ENCODE data around the gene CTSE. TPM values are rescaled to one million over a fixed set of nuclear protein-coding genes. Genes with fewer than 3 reads are reported as not detected.

The CTSE gene
- total and polyA plus RNA-seq, 2 of the 4 experiments (the other 2 are of a cell fraction), result not detected

GRCh38 chr1:205979301-205979700, 44.4 kb downstream of the CTSE start:
- intact Hi-C loops (cut with micrococcal nuclease), result loop anchor here (10.0 kb wide), 1 partner anchor 384 kb away; no protein-coding TSS in a partner anchor
- Histone ChIP-seq H3K4me2 (ENCODE audit: low read depth, low read length) (no peak overlapping the region), H2AFZ (replicated peaks; ENCODE audit: low read length, poor library complexity) (no peak overlapping the region), H3K27ac (ENCODE audit: insufficient read depth, low read length) (no peak overlapping the region), H4K8ac (ENCODE audit: low read depth in 2 of 2, low read length in 2 of 2) (no peak overlapping the region), H3K9me1 (ENCODE audit: insufficient read depth, low read length) (peaks cover 10% of the 10 kb centered on the region), H4K5ac (ENCODE audit: low read depth, low read length) (no peak overlapping the region), H2AK9ac (replicated peaks; ENCODE audit: low read depth, low read length, poor library complexity) (no peak overlapping the region), H3K9ac (ENCODE audit: low read depth, low read length) (no peak overlapping the region), H3K27me3 (ENCODE audit: control insufficient read depth, insufficient read depth, low read length) (no peaks in the 10 kb centered on the region), H3K14ac (replicated peaks; ENCODE audit: low read depth, low read length) (no peak overlapping the region), H3K4ac (ENCODE audit: low read depth, low read length) (no peak overlapping the region), H2BK120ac (ENCODE audit: low read depth, low read length) (no peak overlapping the region), H3K4me1 (ENCODE audit: control insufficient read depth, insufficient read depth, low read length) (no peaks in the 10 kb centered on the region), H2BK5ac (ENCODE audit: low read depth, low read length, poor library complexity, severe bottlenecking) (no peak overlapping the region), H3K79me1 (ENCODE audit: low read depth in 1 of 2, low read length in 2 of 2) (no peaks in the 10 kb centered on the region), H2BK20ac (ENCODE audit: low read depth, low read length) (no peak overlapping the region), H3K18ac (ENCODE audit: low read depth, low read length) (no peak overlapping the region), H3K56ac (ENCODE audit: extremely low read depth, insufficient read depth, low read length) (no peak overlapping the region), H4K91ac (ENCODE audit: insufficient read depth, low read depth, low read length) (no peak overlapping the region), H3K36me3 (ENCODE audit: control insufficient read depth, insufficient read depth, low read length) (no peaks in the 10 kb centered on the region), H2BK15ac (ENCODE audit: low read depth, low read length) (no peak overlapping the region), H3K23ac (ENCODE audit: low read depth, low read length) (no peak overlapping the region), H2AK5ac (ENCODE audit: low read depth, low read length) (no peak overlapping the region), H3K9me3 (ENCODE audit: control insufficient read depth, insufficient read depth, low read length) (no peaks in the 10 kb centered on the region), H3K4me3 (ENCODE audit: insufficient read depth, low read depth, low read length) (no peak overlapping the region), H4K20me1 (ENCODE audit: insufficient read depth, low read length) (no peaks in the 10 kb centered on the region; the same call in 1 of the 2 replicates)
- WGBS, 2 experiments (ENCODE audit: extremely low coverage in 2 of 2, insufficient read length in 1 of 2), result 80% methylated on average over 1 of the region's 6 CpGs; no CpG with 5 or more reads in 1 of the 2 experiments
- BruUV-seq (replicated peaks), result no TSS peak
- ChIA-PET POLR2A (ENCODE audit: unreplicated experiment) (no interaction called here), CTCF (interaction anchor here (1.0 to 2.5 kb wide), 2 partner anchors 124 to 320 kb away, joined by 8 to 20 read pairs; no protein-coding TSS in a partner anchor)
- DNase-seq (no peak), ATAC-seq (ENCODE audit: low read depth) (no peak)
- no peak for TF ChIP-seq MXI1 (IDR thresholded peaks at IDR 0.05; ENCODE audit: borderline replicate concordance, low read depth, low read length)
- no peak for TF ChIP-seq CHD1 (IDR thresholded peaks at IDR 0.05; ENCODE audit: low read depth, low read length)
- no peak for TF ChIP-seq SMC3 (IDR thresholded peaks at IDR 0.05; ENCODE audit: low read depth, low read length)
- TF ChIP-seq RCOR1 (IDR thresholded peaks at IDR 0.05; ENCODE audit: insufficient replicate concordance, low read length), result no peak
- TF ChIP-seq CEBPB (IDR thresholded peaks at IDR 0.05; ENCODE audit: low read depth, low read length), result no peak
- TF ChIP-seq CTCF (conservative IDR thresholded peaks at IDR 0.05; ENCODE audit: low read depth, low read length), result no peak
- no peak for TF ChIP-seq NFE2L2 (IDR thresholded peaks at IDR 0.05; ENCODE audit: low read depth, low read length)
- TF ChIP-seq BHLHE40 (IDR thresholded peaks at IDR 0.05; ENCODE audit: low read depth, low read length), result no peak
- no peak for TF ChIP-seq RAD21 (IDR thresholded peaks at IDR 0.05; ENCODE audit: low read length)
- TF ChIP-seq MAFK (IDR thresholded peaks at IDR 0.05; ENCODE audit: low read depth, low read length), result no peak
- no peak for TF ChIP-seq ELK1 (IDR thresholded peaks at IDR 0.05; ENCODE audit: borderline replicate concordance, low read depth, low read length)
- TF ChIP-seq USF2 (IDR thresholded peaks at IDR 0.05; ENCODE audit: low read depth, low read length), result no peak
- no peak for TF ChIP-seq POLR2A (IDR thresholded peaks at IDR 0.05; ENCODE audit: low read depth, low read length)
- TF ChIP-seq FOS (IDR thresholded peaks at IDR 0.05; ENCODE audit: low read depth, low read length), result no peak
- in situ Hi-C loops (cut with MboI; ENCODE audit: low sequenced_read_pairs), result no loop called here
- dilution Hi-C loops (cut with HindIII; ENCODE audit: low sequenced_read_pairs, unreplicated experiment), result no loop called here
